HG03175 (cell line): Measurements from ENCODE around the gene CNOT10.
"Not testable (repeated sequence)": the region's sequence is repeated elsewhere in the genome, so short reads cannot be mapped to it uniquely, and the experiment has no call there.

Source experiments
- ATAC-seq: cut with Tn5 transposase; IDR thresholded peaks from one replicate; pipeline ENCODE4 v1.9.1; 2021; ENCODE audit warnings: mild to moderate bottlenecking, moderate library complexity; ENCODE audit not compliant: unreplicated experiment

CNOT10 gene

DNA sequence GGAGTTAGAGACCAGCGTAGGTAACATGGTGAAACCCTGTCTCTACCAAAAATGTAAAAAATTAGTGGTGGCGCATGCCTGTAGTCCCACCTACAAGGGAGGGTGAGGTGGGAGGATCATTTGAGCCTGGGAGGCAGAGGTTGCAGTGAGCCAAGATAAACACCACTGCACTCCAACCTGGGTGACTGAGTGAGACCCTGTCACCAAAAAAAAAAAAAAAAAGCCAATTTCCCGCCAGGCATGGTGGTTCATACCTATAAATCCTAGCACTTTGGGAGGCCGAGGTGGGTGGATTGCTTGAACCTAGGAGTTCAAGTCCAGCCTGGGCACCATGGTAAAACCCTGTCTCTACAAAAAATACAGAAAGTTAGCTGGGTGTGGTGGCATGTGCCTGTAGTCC is 6.9 kb downstream of the CNOT10 start:
- no peak for ATAC-seq

DNA sequence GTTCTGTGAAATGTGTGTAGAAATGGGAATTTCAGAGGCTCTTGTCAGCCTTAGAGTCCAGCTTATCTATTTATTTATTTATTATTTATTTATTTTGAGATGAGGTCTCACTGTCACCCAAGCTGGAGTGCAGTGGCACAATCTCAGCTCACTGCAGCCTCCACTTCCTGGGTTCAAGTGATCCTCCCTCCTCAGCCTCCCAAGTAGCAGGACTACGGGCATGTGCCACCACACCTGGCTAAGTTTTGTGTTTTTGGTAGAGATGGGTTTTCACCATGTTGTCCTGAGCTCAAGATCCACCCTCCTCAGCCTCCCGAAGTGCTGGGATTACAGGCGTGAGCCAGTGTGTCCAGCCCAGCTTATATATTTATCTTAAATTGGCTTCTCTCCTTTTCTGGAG is 11.5 kb downstream of the CNOT10 start:
- no peak for ATAC-seq

DNA sequence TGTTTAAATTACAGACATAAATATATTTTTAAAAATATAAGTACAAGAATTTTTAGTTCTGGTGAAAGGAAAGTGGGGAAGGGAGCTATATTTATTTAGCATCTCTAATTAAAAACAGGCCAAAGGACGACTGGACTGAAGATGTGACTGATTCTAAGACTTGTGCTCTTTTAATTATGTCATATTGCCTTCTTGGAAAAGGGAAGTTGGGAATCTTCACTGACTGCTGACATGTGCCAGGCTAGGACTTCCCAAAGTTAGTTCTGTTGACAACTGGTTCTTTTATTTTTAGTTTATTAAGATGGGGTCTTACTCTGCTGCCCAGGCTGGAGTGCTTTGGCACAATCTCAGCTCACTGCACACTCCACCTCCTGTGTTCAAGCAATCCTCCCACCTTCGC is 13.5 kb downstream of the CNOT10 start:
- no peak for ATAC-seq

DNA sequence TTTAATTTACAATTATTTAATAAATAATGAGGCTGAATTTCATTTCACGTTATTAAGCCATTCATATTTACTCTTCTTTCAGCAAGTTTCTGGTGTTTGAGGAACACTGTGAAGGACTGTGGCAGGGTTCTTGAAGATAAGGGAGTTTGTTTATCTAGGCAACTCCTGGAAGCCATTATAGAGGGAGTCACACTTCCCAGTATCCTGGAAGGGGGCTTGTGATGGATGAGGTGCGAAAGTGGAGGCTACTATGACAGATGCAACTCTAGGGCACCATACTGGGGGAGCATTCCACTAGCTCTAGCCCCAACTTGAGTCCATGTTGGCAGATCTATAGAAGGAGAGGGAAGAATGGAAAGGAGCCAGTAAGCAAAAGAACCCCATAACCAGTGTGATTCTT is 14.4 kb downstream of the CNOT10 start:
- ATAC-seq = no peak

DNA sequence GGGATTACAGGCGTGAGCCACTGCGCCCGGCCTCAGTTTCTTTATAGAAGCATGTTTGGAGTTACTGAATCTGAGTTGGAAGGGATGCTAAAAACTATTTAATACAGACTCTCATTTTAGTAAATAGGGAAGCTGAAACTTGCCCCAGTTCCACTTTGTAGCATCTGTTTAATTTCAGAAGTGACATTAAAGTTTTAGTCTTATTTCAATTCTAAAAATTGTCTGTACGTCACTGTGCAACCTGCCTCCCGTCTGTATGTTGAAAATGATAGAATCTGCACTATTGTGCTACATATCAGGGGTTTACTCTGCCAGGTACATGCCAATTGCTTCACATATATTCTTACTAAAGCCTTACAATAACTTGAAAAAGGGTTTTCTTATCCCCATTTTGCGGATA is 15.3 kb downstream of the CNOT10 start:
- no peak for ATAC-seq

DNA sequence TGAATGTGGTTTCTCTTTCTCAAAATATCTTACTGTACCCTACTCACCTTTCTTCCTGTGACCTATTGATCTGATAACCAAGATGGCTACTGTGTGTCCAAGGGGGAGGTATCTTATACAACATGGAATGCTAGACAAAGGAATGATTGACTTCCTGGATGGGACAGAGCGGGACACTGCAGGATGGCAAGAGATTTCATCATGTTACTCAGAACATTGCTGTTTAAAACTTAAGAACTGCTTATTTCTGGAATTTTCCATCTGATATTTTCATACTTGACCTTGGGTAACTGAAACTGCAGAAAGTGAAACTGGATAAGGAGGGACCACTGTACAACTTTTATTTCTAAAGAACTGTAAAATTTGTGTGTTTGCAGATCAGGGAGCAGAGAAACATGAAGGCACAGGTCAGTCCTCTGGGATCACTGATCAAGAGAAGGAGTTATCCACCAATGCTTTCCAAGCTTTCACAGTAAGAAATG is 18.5 kb downstream of the CNOT10 start:
- no peak for ATAC-seq

DNA sequence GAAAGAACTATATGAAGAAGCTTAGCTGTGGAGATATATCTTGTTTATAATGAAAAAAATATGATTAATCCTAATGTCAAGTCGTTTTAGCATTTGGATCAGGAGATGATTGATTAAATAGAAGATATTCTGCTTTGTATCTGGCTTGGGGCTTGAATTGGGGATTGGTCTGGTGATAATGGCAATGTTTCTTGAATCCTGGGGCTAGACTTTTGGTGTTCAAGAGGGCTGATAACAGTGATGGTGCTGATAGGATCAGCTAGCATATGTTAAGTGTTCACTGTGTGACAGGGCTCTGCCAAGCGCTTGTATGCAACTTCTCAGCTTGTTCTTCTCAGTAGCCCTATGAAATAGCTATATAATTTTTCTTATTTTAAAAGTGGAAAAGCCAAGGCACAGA is 20.2 kb downstream of the CNOT10 start:
- ATAC-seq = no peak

DNA sequence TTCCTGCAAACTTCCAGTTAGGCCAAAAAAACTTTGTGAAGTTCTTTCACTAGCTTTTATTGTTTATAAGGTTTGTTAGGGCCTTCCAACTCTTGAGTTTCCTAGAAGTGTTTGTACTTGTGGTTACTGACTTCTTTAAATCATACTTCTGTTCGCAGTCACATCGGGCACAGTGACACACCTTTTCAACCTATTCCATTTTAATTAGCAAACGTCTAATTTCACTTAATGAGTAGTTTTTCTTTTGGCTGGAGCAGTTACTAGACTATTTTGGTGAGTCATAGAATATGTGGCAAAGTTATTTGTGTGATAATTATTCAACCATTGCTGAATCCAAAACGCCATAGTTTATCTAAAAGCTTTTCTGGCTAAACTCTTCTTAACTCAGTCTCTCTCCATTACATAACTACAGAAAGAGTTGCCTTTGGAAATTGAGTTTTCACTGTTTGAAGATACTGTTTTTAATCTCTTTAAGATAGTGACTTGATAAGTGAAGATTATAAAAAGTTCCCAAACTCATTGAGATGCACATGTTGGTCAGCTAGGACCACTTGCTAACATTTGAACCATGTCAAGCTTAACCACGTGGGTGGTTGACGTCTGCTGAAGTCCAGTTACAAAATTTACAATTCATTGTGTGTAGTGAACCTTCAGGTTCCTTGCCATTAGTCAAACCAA is 21.5 kb downstream of the CNOT10 start:
- ATAC-seq = no peak

DNA sequence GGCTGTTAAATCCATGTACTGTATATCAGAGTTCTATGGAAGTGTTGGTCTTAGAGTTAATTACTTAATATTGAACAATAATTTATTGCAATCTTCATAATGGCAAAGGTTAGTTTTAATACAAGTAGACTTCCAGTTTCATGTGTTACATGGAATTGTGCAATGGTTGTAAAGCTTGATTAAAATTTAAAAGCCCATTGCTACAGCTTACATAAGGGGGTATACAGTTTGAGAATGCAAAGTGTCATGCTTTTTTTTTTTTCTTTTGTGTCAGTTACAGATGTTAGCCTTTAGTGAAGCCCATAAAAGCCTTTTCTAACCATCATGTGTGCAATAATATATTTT is 22.0 kb downstream of the CNOT10 start:
- ATAC-seq = no peak

DNA sequence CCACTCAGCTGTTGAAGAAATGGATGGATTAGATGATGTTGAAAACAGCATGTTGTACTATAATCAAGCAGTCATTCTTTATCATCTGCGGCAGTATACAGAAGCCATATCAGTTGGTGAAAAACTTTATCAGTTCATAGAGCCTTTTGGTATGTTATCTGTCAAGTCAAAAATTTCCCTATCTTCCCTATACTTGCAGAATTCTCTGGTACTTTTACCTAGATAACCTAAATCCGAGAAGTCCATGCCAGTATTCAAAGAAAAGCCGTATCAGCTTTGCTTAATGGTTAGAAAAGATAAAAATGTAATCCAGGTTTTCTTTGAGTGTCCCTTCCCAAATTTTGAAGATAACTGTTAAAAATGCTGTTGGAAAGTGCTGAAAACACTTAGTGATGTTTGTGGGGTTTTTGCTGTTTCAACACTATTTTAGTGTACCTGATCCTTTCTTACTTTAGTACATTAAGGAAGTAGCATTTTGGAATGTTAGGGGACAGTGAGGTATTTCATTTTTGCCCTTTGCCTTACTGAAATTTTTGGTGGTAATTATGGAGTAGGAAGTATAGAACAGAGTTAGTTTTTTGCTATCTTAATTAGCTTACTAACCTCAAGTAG is 23.8 kb downstream of the CNOT10 start:
- no peak for ATAC-seq

DNA sequence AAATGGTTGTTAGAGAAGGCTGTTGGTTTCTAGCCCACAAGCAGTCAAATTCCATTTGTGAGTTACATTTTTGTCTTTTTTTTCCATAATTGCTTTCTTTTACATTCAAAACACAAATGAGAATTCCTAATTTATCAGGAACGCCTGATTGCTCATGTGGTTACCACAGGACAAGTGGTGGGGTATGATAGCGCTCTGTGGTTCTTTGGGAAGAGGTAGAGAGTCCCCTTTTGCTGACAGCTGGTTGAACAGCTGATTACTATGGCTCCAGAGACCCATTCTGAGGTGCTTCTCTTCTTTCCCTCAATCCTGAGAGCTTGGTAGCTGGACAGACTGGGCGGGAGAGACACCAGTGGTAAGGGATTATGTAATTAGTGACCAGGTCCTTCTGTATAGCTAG is 24.4 kb downstream of the CNOT10 start:
- ATAC-seq = no peak

DNA sequence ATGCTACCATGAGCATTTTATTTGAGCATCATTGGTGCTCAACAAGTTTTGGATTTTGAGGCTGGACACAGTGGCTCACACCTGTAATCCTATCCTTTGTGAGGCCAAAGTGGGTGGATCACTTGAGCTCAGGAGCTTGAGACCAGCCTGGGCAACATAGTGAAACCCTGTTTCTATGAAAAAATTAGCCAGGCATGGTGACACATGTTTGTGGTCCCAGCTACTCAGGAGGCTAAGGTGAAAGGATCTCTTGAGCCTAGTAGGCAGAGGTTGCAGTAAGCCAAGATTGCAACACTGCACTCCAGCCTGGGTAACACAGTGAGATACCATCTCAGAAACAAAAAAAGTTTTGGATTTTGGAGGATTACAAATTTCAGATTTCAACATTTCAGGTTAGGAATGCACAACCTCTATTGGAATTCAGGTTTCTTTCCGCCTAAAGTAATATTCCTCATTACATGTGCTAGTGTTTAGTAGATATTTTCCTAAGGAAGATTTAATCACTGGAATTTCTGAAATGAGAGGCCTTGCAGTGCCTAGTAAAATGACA is 27.6 kb downstream of the CNOT10 start:
- ATAC-seq = no peak

DNA sequence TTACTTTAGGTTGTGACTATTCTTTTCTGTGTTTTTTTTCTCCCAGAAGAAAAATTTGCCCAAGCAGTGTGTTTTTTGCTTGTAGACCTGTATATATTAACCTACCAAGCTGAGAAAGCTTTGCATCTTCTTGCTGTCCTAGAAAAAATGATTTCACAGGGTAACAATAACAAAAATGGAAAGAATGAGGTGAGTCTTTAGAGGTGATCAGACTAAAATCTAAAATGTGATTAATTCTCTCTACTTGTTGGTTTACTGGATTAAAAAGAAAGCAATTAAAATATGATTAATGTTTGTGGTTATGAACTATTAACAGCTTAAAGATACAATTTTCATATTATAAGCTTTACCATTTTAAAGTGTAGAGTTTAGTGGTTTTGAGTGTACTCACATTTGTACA is 28.2 kb downstream of the CNOT10 start:
- ATAC-seq = no peak

DNA sequence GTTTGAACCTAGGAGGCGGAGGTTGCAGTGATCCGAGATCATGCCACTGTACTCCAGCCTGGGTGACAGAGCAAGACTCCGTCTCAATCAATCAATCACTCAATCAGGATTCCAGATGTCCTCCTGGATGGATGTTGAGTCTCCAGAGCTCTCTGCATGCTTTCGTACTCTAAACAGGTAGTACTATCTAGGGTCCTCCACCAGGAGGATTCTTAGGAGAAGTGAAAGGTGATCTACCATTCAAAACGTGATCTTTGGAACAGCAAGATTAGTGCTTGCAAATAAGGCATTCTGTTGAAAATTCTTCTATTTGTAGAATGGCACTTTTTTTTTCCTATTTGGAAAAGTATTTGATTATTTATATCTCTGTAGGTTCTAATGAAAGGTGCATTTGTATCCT is 34.3 kb downstream of the CNOT10 start:
- ATAC-seq = no peak

DNA sequence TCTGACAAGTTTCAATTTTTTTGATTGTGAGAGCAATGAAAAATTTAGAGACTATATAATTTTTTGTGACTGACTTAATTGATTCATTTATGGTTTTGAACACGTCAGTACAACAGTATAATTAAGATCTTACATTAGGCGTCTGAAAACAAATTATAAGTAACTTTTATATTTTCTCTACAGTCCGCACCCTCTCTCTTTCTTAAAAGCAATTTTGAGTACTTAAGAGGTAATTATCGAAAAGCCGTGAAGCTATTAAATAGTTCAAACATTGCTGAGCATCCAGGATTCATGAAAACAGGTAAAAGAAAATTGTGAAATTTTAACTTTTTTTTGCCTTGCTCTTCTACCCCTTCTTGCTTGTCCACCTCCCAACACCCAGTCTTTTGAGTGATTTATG is 34.9 kb downstream of the CNOT10 start:
- no peak for ATAC-seq

DNA sequence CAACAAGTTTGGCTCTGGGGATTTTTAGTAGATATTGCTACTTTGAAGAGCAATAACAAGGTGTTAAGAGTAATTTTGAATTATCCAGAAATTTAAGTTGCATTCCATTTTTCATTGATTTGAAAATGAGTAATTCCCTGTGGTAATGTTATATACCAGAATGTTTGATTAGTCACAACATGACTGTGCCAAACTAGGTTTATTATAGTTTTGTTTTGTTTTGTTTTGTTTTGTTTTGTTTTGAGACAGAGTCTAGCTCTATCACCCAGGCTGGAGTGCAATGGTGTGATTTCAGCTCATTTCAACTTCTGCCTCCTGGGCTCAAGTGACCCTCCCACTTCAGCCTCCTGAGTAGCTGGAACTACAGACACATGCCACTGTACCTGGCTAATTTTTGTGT is 40.7 kb downstream of the CNOT10 start:
- no peak for ATAC-seq

DNA sequence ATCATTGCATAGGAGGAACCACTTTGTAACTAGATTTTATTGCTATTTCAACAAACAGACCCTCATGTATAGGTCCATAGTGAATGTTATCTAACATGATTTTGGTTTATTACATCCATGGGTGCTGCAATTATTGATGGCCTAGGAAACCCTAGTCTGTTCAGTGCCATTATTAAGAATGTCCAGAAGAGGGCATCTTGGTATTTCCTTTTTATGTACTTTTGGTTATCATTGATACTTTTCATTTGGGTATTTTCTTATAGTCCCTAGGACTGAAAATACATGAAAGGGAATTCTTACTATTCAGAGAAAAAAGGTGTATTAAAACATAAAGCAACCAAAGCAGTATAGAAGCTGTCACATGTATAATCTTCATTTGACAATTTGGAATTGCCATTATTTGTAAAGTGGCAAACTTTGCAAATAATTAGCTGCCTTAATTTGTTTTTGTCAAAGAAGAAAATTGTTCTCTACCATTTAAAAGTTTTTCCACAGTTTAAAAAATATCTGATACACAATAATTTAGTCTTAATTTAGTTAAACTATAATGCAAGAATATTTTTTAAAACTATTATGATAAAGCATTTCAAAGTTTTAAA is 48.7 kb downstream of the CNOT10 start:
- ATAC-seq = no peak

DNA sequence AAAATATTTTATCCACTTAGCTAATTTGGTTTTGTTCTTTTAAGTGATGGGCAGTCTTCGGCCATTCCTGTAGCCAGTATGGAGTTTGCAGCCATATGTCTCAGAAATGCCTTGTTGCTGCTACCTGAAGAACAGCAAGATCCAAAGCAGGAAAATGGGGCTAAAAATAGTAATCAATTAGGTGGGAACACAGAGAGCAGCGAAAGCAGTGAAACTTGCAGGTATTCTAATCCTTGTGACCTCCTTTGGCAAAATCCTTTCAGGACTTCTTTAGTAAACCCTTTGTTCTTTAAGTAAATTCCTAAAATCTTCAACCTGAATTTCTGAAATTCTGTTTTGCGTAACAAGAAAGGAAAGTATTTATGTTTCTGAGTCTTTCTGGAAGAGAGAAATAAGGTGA is 49.8 kb downstream of the CNOT10 start:
- ATAC-seq = no peak

DNA sequence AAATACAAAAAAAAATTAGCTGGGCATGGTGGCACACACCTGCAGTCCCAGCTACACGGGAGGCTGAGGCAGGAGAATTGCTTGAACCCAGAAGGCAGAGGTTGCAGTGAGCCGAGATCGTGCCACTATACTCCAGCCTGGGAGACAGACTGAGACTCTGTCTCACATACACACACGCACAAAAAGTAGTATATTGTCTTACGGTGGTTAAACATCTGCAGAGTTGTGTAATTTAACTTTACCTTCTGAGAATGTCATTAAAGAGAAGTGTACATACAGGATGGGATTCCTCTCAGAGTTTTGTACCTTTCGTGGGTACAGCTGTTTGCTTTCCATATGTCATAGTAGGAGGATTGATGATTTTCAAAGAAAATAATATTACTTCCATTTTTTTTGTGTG is 58.5 kb downstream of the CNOT10 start:
- not testable (repeated sequence) for ATAC-seq

DNA sequence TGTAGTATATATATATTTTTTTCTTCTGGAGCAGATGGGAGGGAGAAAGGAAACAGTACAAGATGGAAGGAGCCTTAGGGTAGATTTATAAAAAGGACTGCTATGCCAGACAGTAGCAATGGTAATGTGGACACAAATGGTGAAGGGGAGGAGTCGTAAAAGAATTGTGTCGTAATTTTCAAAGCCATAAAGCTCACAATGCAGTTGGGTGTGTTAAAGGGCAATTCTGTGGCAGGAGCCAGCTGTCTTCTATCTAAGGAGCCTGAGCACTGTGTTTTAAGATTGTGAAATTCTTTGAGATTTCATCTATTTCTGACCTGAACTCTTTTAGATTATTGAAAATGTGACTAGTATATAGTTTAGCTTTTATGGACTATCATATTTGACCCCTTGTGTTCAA is 58.9 kb downstream of the CNOT10 start:
- ATAC-seq = no peak

DNA sequence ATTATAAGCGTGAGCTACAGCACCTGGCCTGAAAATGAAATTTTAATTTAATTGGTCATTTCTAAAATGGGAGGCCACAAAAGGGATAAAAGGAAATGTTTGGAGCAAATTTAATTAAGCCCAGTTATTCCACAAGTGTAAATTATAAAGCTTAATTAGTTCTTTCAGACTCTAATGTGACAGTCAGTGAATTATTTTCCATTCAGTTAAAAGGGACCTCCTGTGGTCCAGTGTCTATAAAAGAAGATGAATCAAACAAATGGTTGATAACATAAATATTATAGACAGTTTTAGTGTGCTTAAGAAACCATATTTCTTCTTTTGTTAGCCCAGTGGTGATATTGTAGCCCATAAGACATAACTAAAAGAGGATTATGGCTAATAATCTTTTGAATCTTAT is 66.4 kb downstream of the CNOT10 start:
- ATAC-seq = no peak

DNA sequence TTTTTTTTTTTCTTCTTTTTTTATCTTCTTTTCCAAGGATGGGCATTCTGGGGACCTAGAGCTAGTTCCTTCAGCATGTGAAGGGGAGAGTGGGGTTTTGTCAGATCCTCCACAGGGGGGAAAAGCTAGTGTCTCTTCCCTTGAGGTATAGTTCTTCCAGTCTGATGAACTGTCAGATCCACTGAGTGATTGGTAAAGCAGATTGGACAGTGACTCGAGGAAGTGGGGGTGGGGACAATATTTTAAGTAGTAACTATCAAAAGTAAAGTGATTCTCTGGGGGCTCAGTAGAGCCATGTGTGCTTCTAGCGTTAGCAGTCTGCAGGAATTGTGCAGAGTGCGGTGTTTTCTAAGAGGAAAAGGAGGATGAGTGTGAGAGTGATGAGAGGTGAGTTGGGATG is 70.8 kb downstream of the CNOT10 start:
- ATAC-seq = no peak
